ENCODE measurements around the gene IL21R. TPM values are rescaled to one million over a fixed set of nuclear protein-coding genes. Genes with fewer than 3 reads are reported as not detected.

IL21R gene
- total RNA-seq, 1 donor from 2014 or later: 167 TPM

DNA sequence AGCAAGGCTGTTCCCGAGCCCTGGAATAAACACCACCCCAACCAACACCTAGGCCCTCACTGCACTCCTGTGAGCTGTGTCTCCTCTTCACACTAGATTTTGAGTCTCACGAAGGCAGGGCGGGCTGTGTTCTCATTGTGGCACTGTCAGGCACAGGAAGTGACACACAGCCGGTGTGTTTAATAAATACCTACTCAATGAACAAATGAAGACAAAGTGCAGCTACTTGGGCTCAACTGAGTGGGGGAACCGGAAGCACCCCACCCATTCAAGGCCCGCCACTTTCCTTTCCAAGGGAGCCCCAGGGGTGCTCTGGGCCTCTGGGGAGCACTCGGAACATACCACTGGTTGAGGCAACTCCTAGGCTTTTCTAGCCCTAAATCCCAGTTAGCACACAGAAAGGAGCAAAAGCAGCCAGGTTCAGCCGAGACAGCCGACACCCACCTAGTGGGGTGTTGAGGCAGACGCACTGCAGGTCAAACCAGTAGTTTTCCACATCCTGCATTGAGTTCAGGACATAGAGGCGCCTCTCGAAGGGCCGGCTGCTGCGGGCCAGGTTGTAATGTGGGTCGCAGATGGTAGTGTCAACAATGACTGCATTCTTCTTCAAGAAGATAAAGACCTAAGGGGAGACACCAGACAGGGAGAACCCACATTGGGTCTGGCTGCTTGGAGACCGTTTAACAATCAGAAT, 90.1 kb downstream of the IL21R start:
- DNase-seq (no peak), ATAC-seq (ENCODE audit: low read depth) (no peak)
- no peak overlapping the region for H3K4me3 Mint-ChIP-seq
- POLR2A ChIA-PET: no interaction called here
- CTCF ChIA-PET: no interaction called here
- no peaks in the 10 kb centered on the region for H3K27me3 Mint-ChIP-seq
- no peaks in the 10 kb centered on the region for H3K9me3 Mint-ChIP-seq
- H3K27ac Mint-ChIP-seq: no peak overlapping the region
- intact Hi-C loops (cut with micrococcal nuclease): no loop called here
- peaks cover 87% of the 10 kb centered on the region for H3K36me3 Mint-ChIP-seq (ENCODE audit: low read depth)
- no peaks in the 10 kb centered on the region for H3K4me1 Mint-ChIP-seq
- TF ChIP-seq, protein P1, sequence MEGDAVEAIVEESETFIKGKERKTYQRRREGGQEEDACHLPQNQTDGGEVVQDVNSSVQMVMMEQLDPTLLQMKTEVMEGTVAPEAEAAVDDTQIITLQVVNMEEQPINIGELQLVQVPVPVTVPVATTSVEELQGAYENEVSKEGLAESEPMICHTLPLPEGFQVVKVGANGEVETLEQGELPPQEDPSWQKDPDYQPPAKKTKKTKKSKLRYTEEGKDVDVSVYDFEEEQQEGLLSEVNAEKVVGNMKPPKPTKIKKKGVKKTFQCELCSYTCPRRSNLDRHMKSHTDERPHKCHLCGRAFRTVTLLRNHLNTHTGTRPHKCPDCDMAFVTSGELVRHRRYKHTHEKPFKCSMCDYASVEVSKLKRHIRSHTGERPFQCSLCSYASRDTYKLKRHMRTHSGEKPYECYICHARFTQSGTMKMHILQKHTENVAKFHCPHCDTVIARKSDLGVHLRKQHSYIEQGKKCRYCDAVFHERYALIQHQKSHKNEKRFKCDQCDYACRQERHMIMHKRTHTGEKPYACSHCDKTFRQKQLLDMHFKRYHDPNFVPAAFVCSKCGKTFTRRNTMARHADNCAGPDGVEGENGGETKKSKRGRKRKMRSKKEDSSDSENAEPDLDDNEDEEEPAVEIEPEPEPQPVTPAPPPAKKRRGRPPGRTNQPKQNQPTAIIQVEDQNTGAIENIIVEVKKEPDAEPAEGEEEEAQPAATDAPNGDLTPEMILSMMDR (IDR thresholded peaks at IDR 0.05): no peak

DNA sequence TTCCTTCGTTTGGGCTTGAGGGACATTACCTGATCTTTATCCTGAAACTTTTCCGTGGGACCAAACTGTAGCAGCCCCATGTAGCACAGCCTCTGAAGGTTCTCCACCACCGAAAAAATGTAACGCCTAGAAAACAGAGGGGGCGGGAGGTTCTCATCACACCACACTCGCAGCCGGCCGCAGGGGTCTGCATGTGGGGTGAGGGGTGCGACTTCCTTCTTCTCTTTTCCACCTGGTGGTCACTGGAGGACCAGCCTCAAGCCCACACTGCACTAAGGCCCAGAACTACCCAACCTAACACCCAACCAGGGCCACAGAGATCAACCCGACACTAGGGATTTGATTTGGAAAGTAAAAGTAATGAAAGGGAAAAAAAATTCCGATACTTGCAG, 90.6 kb downstream of the IL21R start:
- DNase-seq: no peak
- POLR2A ChIA-PET: no interaction called here
- Mint-ChIP-seq H3K4me3 (no peak overlapping the region), H3K36me3 (ENCODE audit: low read depth) (peaks cover 88% of the 10 kb centered on the region), H3K4me1 (no peaks in the 10 kb centered on the region), H3K27me3 (no peaks in the 10 kb centered on the region), H3K27ac (no peak overlapping the region), H3K9me3 (no peaks in the 10 kb centered on the region)
- TF ChIP-seq, protein P1 (IDR thresholded peaks at IDR 0.05): no peak
- intact Hi-C loops (cut with micrococcal nuclease): no loop called here
- no peak for ATAC-seq (ENCODE audit: low read depth)
- CTCF ChIA-PET: no interaction called here

DNA sequence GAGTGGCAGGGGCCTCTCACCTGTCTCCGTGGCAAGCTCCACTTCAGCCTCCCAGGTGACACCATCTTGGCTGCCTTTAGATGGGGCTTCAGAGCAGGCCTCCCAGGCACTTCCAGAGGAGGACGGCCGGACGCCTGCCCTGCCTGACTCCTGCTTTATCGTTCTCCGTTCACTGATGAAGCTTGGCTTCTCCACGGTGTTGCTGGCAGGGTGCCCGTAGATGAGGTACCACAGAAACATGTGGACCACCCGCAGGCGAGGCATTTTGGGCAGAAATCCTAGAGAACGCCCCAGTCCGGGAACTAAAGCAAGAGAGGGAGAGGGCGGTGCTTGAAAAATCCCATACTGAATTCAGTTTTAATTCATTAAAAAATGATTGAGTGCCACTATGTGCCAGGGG, 93.2 kb downstream of the IL21R start:
- CTCF ChIA-PET: no interaction called here
- intact Hi-C loops (cut with micrococcal nuclease): no loop called here
- H3K4me1 Mint-ChIP-seq: no peaks in the 10 kb centered on the region
- no peak overlapping the region for H3K27ac Mint-ChIP-seq
- ATAC-seq (ENCODE audit: low read depth): no peak
- H3K27me3 Mint-ChIP-seq: no peaks in the 10 kb centered on the region
- peaks cover 91% of the 10 kb centered on the region for H3K36me3 Mint-ChIP-seq (ENCODE audit: low read depth)
- no peaks in the 10 kb centered on the region for H3K9me3 Mint-ChIP-seq
- no peak overlapping the region for H3K4me3 Mint-ChIP-seq
- POLR2A ChIA-PET: no interaction called here
- TF ChIP-seq, protein P1 (IDR thresholded peaks at IDR 0.05): no peak
- DNase-seq: no peak

DNA sequence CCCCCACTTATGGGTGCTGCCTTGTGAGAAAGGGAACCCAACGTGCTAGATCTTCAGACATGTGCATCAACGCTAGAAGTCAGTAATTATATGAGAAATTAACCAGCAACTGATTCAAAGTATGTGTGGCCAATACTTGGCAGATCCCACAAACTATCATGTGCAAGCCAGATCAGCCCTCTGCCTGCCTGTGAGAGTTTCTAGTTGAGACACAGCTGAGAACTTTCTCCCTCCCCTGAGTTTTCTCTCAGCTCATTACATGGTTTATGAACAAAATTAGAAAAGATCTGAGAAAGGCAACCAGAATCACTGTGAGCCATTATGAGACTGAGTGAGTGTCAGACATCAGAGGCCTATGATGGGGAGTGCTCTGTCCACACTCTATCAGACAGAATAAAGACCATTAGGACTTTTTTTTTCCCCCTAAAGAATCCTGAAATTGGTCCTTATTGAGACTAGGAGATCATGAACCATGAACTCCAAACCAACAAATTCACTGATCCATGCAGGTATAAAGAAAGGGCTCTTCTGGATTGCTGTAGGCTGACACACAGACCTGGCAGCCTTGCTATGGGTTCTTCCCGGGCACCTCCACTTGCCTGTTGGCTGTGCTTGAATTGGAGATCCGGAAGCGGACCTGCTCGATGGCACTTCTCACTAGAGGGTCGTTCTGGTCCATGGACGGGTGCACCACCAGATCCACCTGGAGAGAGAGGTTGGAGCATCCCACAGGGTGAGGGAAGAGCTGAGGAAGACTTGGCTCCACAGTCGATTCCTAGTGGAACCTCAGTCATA, 96.3 kb downstream of the IL21R start:
- no peaks in the 10 kb centered on the region for H3K27me3 Mint-ChIP-seq
- CTCF ChIA-PET: no interaction called here
- no peaks in the 10 kb centered on the region for H3K4me1 Mint-ChIP-seq
- no peak overlapping the region for H3K27ac Mint-ChIP-seq
- no peaks in the 10 kb centered on the region for H3K9me3 Mint-ChIP-seq
- no peak overlapping the region for H3K4me3 Mint-ChIP-seq
- intact Hi-C loops (cut with micrococcal nuclease): no loop called here
- DNase-seq: no peak
- no peak for ATAC-seq (ENCODE audit: low read depth)
- H3K36me3 Mint-ChIP-seq (ENCODE audit: low read depth): peaks cover 94% of the 10 kb centered on the region
- POLR2A ChIA-PET: no interaction called here
- TF ChIP-seq, protein P1 (IDR thresholded peaks at IDR 0.05): no peak

DNA sequence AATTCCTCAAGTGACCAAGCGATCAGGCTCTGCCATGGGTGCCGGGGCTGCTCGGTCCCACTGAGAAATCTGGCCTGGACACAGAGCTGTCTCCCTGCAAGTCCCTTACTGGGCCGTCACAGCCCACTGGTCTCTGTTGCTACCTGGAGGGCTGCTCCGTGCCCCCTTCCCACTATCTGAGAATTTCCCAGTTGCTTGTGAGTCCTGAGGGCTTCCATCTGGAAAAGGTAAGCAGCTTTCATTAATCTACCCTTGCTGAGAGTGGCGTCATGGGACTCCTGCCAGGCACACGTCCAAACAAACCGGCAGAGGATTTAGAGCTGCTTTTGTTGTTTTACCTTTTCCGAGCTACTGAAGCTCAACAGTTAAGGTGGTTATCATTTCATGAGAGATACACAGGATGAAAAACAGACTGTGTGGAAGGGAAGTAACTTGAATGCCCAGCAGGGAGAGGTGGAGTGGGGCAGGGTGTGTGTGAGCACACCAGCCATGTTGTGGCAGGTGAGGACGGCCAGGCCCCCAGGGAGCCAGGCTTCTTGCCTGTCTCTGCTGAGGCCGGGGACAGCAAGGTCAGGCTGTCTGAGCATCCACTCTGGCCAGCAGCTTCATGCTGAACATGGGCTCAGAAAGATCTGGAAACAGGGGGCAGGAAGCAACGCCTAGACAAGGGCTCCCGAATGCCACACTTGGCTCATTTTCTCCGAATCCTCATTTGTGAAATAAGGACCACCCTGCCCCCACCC, 97.1 kb downstream of the IL21R start:
- TF ChIP-seq, protein P1 (IDR thresholded peaks at IDR 0.05): no peak
- no peak overlapping the region for H3K27ac Mint-ChIP-seq
- CTCF ChIA-PET: no interaction called here

More for the DNA sequence above, 97.1 kb downstream of the IL21R start:
- Mint-ChIP-seq H3K9me3 (no peaks in the 10 kb centered on the region), H3K4me3 (no peak overlapping the region), H3K4me1 (no peaks in the 10 kb centered on the region), H3K27me3 (no peaks in the 10 kb centered on the region), H3K36me3 (ENCODE audit: low read depth) (peaks cover 95% of the 10 kb centered on the region)
- DNase-seq: no peak
- intact Hi-C loops (cut with micrococcal nuclease): no loop called here
- POLR2A ChIA-PET: no interaction called here
- ATAC-seq (ENCODE audit: low read depth): no peak
